Measurements from ENCODE around the gene YWHAB. TPM values are rescaled to one million over a fixed set of nuclear protein-coding genes. Genes with fewer than 3 reads are reported as not detected.

YWHAB gene
- polyA plus RNA-seq (ENCODE audit: insufficient read length) = 236 TPM
- long read RNA-seq, donor 1, transcript YWHAB-201 (6 exons, 3,049 nt) = major isoform, 110 of 215 reads
- long read RNA-seq, donor 1, transcript YWHAB-202 (7 exons, 3,109 nt) = minor isoform, 11 of 215 reads
- long read RNA-seq, donor 1, partial matches to known transcripts = 93 of 215 reads
- long read RNA-seq, donor 1, other reads (novel, unspliced or antisense) = 0 of 215 reads
- long read RNA-seq, donor 2, transcript YWHAB-201 (6 exons, 3,049 nt) = major isoform, 72 of 149 reads
- long read RNA-seq, donor 2, transcript YWHAB-202 (7 exons, 3,109 nt) = minor isoform, 11 of 149 reads
- long read RNA-seq, donor 2, partial matches to known transcripts = 66 of 149 reads
- long read RNA-seq, donor 2, other reads (novel, unspliced or antisense) = 0 of 149 reads
- long read RNA-seq, donor 3, transcript YWHAB-201 (6 exons, 3,049 nt) = major isoform, 69 of 113 reads
- long read RNA-seq, donor 3, partial matches to known transcripts = 40 of 113 reads
- long read RNA-seq, donor 3, other reads (novel, unspliced or antisense) = 0 of 113 reads
- long read RNA-seq, donor 4, partial matches to known transcripts = 19 of 22 reads
- long read RNA-seq, donor 4, other reads (novel, unspliced or antisense) = 0 of 22 reads
- long read RNA-seq, donor 5, transcript YWHAB-202 (7 exons, 3,109 nt) = minor isoform, 14 of 160 reads
- long read RNA-seq, donor 5, transcript YWHAB-201 (6 exons, 3,049 nt) = major isoform, 94 of 160 reads
- long read RNA-seq, donor 5, partial matches to known transcripts = 51 of 160 reads
- long read RNA-seq, donor 5, other reads (novel, unspliced or antisense) = 0 of 160 reads
- long read RNA-seq, donor 6, transcript YWHAB-201 (6 exons, 3,049 nt) = major isoform, 86 of 506 reads
- long read RNA-seq, donor 6, partial matches to known transcripts = 416 of 506 reads
- long read RNA-seq, donor 6, other reads (novel, unspliced or antisense) = 0 of 506 reads
- long read RNA-seq, donor 7, transcript YWHAB-202 (7 exons, 3,109 nt) = minor isoform, 12 of 160 reads
- long read RNA-seq, donor 7, transcript YWHAB-201 (6 exons, 3,049 nt) = major isoform, 86 of 160 reads
- long read RNA-seq, donor 7, partial matches to known transcripts = 62 of 160 reads
- long read RNA-seq, donor 7, other reads (novel, unspliced or antisense) = 0 of 160 reads
- long read RNA-seq, donor 8, transcript YWHAB-201 (6 exons, 3,049 nt) = major isoform, 23 of 23 reads
- long read RNA-seq, donor 8, partial matches to known transcripts = 0 of 23 reads
- long read RNA-seq, donor 8, other reads (novel, unspliced or antisense) = 0 of 23 reads

- DNase-seq = peak; percentile 98
These were observed at the start of gene YWHAB for GRCh38 chr20:44885392-44886265. Gene YWHAB (plus strand): TSS chr20:44885705. CDS start chr20:44901534, 15,829 bp downstream.

GRCh38 chr20:44836601-44837120 lies 48.8 kb upstream of the YWHAB start:
- no peak for DNase-seq

- no peak for DNase-seq
These were observed 47.6 kb upstream of the YWHAB start for GRCh38 chr20:44837946-44838345.

GRCh38 chr20:44838521-44838920 lies 47.0 kb upstream of the YWHAB start:
- DNase-seq = no peak

GRCh38 chr20:44839481-44839880 lies 46.0 kb upstream of the YWHAB start:
- no peak for DNase-seq

- DNase-seq = no peak
These were observed 44.7 kb upstream of the YWHAB start for GRCh38 chr20:44840826-44841225.

- DNase-seq = no peak
These were observed 43.5 kb upstream of the YWHAB start for GRCh38 chr20:44841955-44842354.

- no peak for DNase-seq
These were observed 41.6 kb upstream of the YWHAB start for GRCh38 chr20:44843876-44844275.

GRCh38 chr20:44848254-44849015 lies 37.1 kb upstream of the YWHAB start:
- no peak for DNase-seq

GRCh38 chr20:44849703-44850102 lies 35.8 kb upstream of the YWHAB start:
- DNase-seq = no peak

- DNase-seq = no peak
These were observed 35.2 kb upstream of the YWHAB start for GRCh38 chr20:44850272-44850671.

GRCh38 chr20:44850837-44851236 lies 34.7 kb upstream of the YWHAB start:
- no peak for DNase-seq

- no peak for DNase-seq
These were observed 34.0 kb upstream of the YWHAB start for GRCh38 chr20:44851545-44851944.

GRCh38 chr20:44856442-44856841 lies 29.1 kb upstream of the YWHAB start:
- no peak for DNase-seq

- DNase-seq = no peak
These were observed 28.6 kb upstream of the YWHAB start for GRCh38 chr20:44856856-44857448.

- peak; percentile 25 for DNase-seq
These were observed 26.7 kb upstream of the YWHAB start for GRCh38 chr20:44858606-44859360.

GRCh38 chr20:44861531-44862006 lies 23.9 kb upstream of the YWHAB start:
- DNase-seq = no peak

- no peak for DNase-seq
These were observed 23.2 kb upstream of the YWHAB start for GRCh38 chr20:44862286-44862685.
